ENCODE data around the gene PIGZ. TPM values are rescaled to one million over a fixed set of nuclear protein-coding genes. Genes with fewer than 3 reads are reported as not detected.

Gene PIGZ
- total RNA-seq, 2 donors from 2014 or later: 63.7 to 126 TPM

DNA sequence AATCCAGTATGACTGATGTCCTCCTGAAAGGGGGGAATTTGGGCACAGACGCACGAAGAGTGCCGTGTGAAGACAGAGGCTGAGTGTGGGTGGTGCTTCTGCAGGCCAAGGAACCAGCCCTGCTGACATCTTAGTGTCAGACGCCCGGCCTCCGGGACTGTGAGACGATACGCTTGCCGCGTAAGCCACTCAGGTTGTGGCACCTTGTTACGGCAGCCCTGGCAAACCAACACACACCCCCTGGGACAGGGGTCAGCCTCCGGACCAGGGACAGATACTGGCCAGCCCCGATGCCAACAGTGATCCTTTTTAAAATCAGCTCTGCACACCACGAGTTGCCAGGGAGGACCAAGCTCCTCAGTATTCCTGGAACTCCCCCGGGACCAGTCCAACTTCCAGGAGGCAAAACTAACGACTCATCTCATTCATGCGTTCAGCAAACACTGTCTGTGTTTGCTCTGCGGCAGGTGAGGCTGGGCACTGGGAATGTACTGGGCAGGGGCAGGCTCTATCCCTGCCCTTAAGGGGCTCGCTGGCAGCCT is 21.2 kb upstream of the PIGZ start:
- no peaks in the 10 kb centered on the region for H3K27me3 ChIP-seq
- no peaks in the 10 kb centered on the region for H3K4me1 ChIP-seq
- no peak overlapping the region for H3K9ac ChIP-seq (ENCODE audit: low read depth in 2 of 2, low read length in 2 of 2)
- intact Hi-C loops (cut with DNase I): no loop called here
- H3K9me3 ChIP-seq: no peaks in the 10 kb centered on the region
- H3K4me3 ChIP-seq: no peak overlapping the region
- H3K36me3 ChIP-seq: no peaks in the 10 kb centered on the region
- no peak overlapping the region for H3K27ac ChIP-seq
- no peak for DNase-seq
- TF ChIP-seq CTCF (IDR thresholded peaks at IDR 0.05): no peak

DNA sequence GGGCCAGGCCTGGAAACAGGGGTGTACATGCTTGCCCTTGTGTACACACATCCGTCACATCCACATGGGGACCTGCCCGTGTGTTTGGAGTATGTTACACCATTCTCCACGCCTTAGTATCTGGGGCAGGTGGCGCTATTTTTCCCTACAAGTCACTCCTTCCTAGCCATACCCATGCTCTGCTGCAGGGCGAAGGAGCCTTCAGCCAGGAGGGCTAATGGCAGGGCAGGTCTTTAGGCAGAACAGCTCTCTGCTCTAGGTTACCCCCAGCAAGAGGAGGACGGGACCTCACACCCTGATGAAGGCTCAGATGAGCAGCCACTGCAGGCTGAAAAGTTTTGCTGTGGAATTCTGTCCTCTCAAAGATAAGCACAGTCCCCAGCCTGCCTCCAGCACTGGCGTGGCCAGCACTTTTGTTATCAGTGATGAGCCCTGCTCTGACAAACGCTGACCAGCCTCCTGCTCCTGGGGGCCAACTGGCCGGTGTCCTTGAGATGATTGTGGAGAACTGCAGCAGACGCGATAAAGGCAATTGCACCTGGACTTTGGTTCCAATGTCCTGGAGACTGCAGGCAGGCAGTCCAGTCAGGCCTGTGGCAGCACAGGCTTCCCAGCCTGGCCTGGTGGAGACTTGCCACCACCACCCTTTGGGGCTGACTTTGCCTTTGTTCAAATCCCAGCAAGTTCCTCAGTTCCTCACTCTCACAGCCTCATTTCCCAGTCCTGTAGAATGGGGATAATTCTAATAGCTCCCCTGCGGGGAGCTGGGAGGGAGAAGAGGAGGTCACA is 19.8 kb upstream of the PIGZ start:
- Histone ChIP-seq H3K27ac (no peak overlapping the region), H3K9me3 (no peaks in the 10 kb centered on the region), H3K4me3 (no peak overlapping the region), H3K9ac (ENCODE audit: low read depth in 2 of 2, low read length in 2 of 2) (peak overlapping the region in 1 of 2 donors; percentile 12), H3K36me3 (no peaks in the 10 kb centered on the region), H3K27me3 (no peaks in the 10 kb centered on the region), H3K4me1 (no peaks in the 10 kb centered on the region)
- peak; percentile 58 for DNase-seq
- TF ChIP-seq CTCF (IDR thresholded peaks at IDR 0.05): no peak
- intact Hi-C loops (cut with DNase I): no loop called here

DNA sequence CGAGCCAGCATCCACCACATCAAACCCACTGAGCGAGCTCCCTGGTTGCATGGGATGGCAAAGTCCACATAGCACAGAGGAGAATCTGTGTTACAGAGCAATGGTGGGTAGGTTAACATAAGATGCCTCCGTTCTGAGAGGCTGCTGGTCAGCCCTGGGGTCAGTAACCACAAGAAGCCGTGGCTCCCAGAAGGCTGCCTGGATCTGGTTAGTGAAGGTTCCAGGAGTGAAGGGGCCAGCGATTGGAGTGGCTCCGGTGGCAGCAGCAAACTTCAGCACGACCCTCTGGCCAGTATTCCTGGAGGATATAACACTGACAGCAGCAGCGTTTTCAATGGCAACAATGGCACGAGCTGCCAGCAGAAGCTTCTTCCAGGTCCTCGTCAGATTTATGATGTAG is 18.4 kb upstream of the PIGZ start:
- TF ChIP-seq CTCF (IDR thresholded peaks at IDR 0.05): no peak
- H3K4me3 ChIP-seq: no peak overlapping the region
- no peaks in the 10 kb centered on the region for H3K27me3 ChIP-seq
- no peak overlapping the region for H3K9ac ChIP-seq (ENCODE audit: low read depth in 2 of 2, low read length in 2 of 2)
- no peak overlapping the region for H3K27ac ChIP-seq
- DNase-seq: no peak
- intact Hi-C loops (cut with DNase I): no loop called here
- no peaks in the 10 kb centered on the region for H3K4me1 ChIP-seq
- no peaks in the 10 kb centered on the region for H3K9me3 ChIP-seq
- no peaks in the 10 kb centered on the region for H3K36me3 ChIP-seq

GRCh38 chr3:196985954-196986885 is 17.6 kb upstream of the PIGZ start:
- DNase-seq: no peak
- no peaks in the 10 kb centered on the region for H3K4me1 ChIP-seq
- H3K9ac ChIP-seq (ENCODE audit: low read depth in 2 of 2, low read length in 2 of 2): no peak overlapping the region
- H3K9me3 ChIP-seq: no peaks in the 10 kb centered on the region
- H3K4me3 ChIP-seq: no peak overlapping the region
- no peak for TF ChIP-seq CTCF (IDR thresholded peaks at IDR 0.05)
- H3K27me3 ChIP-seq: no peaks in the 10 kb centered on the region
- intact Hi-C loops (cut with DNase I): no loop called here
- no peaks in the 10 kb centered on the region for H3K36me3 ChIP-seq
- H3K27ac ChIP-seq: no peak overlapping the region

DNA sequence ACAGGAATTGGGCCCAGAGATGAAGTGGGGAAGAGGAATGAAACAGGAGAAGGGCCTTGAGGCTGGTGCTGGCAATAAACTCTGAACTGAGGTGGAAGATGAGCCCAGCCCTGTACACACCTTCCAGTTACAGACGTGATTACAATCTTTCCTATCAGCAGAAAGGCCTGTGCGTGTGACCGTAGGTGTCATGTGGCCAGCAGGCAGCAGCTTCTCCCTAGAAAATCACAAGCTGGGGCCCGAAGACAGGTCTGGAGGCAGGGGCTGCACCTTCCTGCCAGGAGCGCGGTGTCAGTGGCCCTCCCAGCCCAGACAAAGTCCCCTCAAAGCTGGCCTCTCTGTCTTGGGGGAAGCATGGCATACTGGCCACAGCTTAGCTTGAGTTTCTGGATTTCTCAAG is 16.7 kb upstream of the PIGZ start:
- no peak for TF ChIP-seq CTCF (IDR thresholded peaks at IDR 0.05)

More for the DNA sequence above, 16.7 kb upstream of the PIGZ start:
- Histone ChIP-seq H3K27me3 (no peaks in the 10 kb centered on the region), H3K4me3 (no peak overlapping the region), H3K9me3 (no peaks in the 10 kb centered on the region), H3K36me3 (no peaks in the 10 kb centered on the region), H3K4me1 (no peaks in the 10 kb centered on the region), H3K9ac (ENCODE audit: low read depth in 2 of 2, low read length in 2 of 2) (no peak overlapping the region), H3K27ac (no peak overlapping the region)
- intact Hi-C loops (cut with DNase I): no loop called here
- no peak for DNase-seq
